Skeletal muscle satellite cell (primary cell): ENCODE measurements around the gene TICRR.

Experiments used
- H3K27me3 ChIP-seq: 2 replicates; pipeline ENCODE4 v1.7.0; 2013; ENCODE audit warnings: low read length; ENCODE audit not compliant: control insufficient read depth, insufficient read depth
- H3K36me3 ChIP-seq: 2 replicates; pipeline ENCODE4 v1.7.0; 2013; ENCODE audit warnings: mild to moderate bottlenecking, control low read depth, low read length; ENCODE audit not compliant: insufficient read depth
- H3K4me1 ChIP-seq: 2 replicates; pipeline ENCODE4 v1.7.0; 2013; ENCODE audit warnings: low read length; ENCODE audit not compliant: control insufficient read depth, insufficient read depth
- H3K4me2 ChIP-seq: 2 replicates; pipeline ENCODE4 v1.7.0; 2013; ENCODE audit warnings: mild to moderate bottlenecking, low read length
- H3K4me3 ChIP-seq: 2 replicates; pipeline ENCODE4 v1.7.0; 2013; ENCODE audit warnings: low read length
- H3K9ac ChIP-seq: 2 replicates; pipeline ENCODE4 v1.7.0; 2013; ENCODE audit warnings: mild to moderate bottlenecking, low read depth, low read length, moderate library complexity
- H3K9me3 ChIP-seq: replicated peaks from 2 replicates; pipeline ENCODE4 v1.7.0; 2013; ENCODE audit warnings: mild to moderate bottlenecking, control low read depth, low read length

The TICRR gene

DNA sequence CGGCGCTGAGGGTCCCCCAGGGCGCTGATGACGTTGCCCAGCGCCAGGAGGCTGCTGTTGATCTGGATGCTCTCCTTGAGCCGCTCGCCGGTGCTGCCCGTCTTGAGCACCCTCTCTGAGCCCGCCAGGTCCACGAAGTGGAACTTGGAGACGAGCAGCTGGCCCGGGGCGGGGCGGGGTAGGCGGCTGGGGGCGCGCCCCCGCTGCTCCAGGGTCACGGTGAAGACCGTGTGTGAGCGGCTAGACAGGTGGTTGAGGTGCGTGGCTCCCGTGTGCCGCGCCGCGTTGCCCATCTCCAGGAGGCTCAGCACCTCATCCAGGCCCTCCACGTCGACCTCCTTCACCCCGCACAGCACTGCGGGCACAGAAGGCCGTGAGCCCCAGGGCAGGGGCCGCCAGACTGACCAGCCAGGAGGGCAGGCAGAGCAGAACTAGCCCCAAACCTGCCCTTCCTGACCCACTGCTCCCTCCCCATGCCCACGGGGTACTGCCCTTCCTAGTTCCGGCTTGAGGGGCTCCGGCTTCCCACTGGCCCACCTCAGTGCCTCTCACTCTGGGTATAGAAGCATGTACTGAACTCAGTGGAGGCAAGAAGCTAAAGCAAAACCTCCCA lies 73.8 kb downstream of the TICRR start:
- no peak overlapping the region for H3K4me2 ChIP-seq
- H3K9ac ChIP-seq: no peak overlapping the region
- peaks cover 31% of the 10 kb centered on the region for H3K36me3 ChIP-seq
- H3K4me3 ChIP-seq: no peak overlapping the region
- H3K27me3 ChIP-seq: no peaks in the 10 kb centered on the region
- H3K4me1 ChIP-seq: peaks cover 5% of the 10 kb centered on the region
- no peaks in the 10 kb centered on the region for H3K9me3 ChIP-seq

DNA sequence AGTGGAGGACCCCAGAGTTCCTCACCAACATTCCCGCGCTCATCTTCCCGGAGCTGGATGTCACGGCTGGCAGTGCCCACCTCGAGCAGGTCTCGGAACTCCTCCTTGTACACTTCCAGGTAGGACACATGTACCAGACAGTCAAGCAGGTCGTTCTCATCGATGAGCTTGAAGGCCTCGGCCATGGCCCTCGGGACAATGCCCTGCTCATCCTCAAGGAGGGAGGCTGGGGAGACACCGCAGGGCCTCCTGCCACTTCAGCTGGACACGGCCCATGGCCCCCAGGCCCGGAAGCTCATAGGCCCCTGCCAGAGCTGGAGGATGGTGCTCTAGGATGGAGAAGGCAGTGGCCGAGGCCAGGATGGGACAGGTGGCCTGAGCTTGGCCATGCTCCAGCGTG lies 74.4 kb downstream of the TICRR start:
- H3K4me2 ChIP-seq: no peak overlapping the region
- H3K36me3 ChIP-seq: peaks cover 29% of the 10 kb centered on the region
- H3K27me3 ChIP-seq: no peaks in the 10 kb centered on the region
- no peak overlapping the region for H3K4me3 ChIP-seq
- peaks cover 9% of the 10 kb centered on the region for H3K4me1 ChIP-seq
- no peak overlapping the region for H3K9ac ChIP-seq
- H3K9me3 ChIP-seq: no peaks in the 10 kb centered on the region

DNA sequence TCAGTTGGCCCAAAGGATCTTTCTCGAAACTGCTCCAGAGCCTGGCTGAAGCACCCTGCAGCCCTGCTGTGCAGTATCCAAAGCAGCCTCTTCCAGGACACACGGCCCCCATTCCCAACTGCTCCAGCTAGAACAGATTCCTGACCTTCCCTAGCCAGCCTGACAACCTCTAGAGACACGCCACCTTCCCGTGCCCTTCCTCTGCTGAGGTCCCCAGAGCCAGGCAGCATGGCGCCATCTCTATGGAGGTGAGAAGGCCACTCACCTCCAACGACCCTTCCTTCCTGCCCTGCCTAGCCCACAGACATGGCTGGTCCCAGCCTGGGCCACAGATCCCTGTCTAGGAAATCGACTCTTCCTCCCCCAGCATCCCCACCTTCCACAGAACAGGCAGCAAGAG lies 76.9 kb downstream of the TICRR start:
- peaks cover 17% of the 10 kb centered on the region for H3K36me3 ChIP-seq
- no peak overlapping the region for H3K9ac ChIP-seq
- H3K4me2 ChIP-seq: no peak overlapping the region
- H3K9me3 ChIP-seq: no peaks in the 10 kb centered on the region
- H3K4me1 ChIP-seq: peaks cover 22% of the 10 kb centered on the region
- no peaks in the 10 kb centered on the region for H3K27me3 ChIP-seq
- no peak overlapping the region for H3K4me3 ChIP-seq

DNA sequence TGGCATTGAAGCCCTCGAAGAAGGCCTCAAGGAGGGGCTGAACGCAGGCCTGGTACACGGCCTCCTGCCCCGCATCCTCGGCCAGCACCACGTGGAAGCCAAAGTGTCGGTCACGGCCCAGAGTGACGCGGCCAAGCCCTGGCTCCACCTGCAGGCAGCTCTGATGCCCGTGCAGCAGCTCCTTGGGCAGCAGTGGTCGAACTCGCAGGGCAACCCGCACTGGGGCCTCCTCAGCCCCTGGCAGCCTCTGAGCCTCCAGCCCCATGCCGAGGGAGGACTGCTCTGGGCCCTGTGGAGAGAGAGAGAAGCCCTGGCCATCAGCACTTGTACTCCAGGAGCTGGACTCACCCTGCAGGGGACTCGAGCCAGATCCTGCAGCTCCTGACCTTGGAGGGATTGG lies 77.4 kb downstream of the TICRR start:
- Histone ChIP-seq H3K9me3 (no peaks in the 10 kb centered on the region), H3K4me3 (no peak overlapping the region), H3K4me1 (peaks cover 22% of the 10 kb centered on the region), H3K4me2 (no peak overlapping the region), H3K27me3 (no peaks in the 10 kb centered on the region), H3K9ac (no peak overlapping the region), H3K36me3 (peaks cover 17% of the 10 kb centered on the region)

DNA sequence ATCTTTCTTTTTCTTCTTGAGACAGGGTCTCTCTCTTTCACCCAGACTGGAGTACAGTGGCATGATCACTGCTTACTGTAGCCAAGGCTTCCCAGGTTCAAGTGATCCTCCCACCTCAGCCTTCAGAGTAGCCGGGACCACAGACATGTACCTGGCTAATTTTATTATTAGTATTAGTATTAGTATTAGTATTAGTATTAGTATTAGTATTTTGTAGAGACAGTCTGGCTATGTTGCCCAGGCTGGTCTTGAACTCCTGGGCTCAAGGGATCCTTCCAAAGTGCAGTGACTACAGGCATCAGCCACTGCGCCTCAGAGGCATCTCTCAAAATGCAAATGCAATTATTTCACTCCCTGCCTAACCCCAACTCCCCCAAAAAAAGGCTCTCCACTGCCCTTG lies 78.3 kb downstream of the TICRR start:
- Histone ChIP-seq H3K9ac (no peak overlapping the region), H3K4me1 (peaks cover 22% of the 10 kb centered on the region), H3K27me3 (no peaks in the 10 kb centered on the region), H3K4me3 (no peak overlapping the region), H3K9me3 (no peaks in the 10 kb centered on the region), H3K36me3 (peaks cover 14% of the 10 kb centered on the region), H3K4me2 (no peak overlapping the region)

DNA sequence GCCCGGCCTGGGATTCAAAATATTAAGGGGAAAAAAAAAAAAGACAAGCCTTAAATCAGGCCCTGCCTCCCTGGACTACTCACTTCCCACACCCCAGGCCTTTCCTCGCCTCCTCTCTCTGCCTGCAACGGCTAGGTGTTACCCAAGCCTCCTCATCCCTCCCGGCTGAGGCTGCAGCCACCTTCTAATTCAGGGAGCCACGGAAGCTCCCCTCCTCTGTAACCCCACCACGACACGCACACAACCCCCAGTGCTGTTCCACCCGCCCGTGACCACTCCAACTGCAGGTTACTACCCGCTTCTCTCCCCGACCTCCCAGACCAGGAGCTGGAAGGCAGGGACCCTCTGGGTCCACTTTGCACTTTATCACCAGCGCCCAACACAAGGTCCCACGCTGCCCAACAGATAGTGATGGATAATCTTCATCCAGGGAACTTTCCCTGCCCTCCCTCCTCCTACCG lies 79.1 kb downstream of the TICRR start:
- Histone ChIP-seq H3K4me1 (peaks cover 22% of the 10 kb centered on the region), H3K36me3 (peaks cover 12% of the 10 kb centered on the region), H3K4me3 (peak overlapping the region; percentile 78), H3K9me3 (no peaks in the 10 kb centered on the region), H3K4me2 (peak overlapping the region; percentile 92), H3K9ac (peak overlapping the region; percentile 91), H3K27me3 (no peaks in the 10 kb centered on the region)

DNA sequence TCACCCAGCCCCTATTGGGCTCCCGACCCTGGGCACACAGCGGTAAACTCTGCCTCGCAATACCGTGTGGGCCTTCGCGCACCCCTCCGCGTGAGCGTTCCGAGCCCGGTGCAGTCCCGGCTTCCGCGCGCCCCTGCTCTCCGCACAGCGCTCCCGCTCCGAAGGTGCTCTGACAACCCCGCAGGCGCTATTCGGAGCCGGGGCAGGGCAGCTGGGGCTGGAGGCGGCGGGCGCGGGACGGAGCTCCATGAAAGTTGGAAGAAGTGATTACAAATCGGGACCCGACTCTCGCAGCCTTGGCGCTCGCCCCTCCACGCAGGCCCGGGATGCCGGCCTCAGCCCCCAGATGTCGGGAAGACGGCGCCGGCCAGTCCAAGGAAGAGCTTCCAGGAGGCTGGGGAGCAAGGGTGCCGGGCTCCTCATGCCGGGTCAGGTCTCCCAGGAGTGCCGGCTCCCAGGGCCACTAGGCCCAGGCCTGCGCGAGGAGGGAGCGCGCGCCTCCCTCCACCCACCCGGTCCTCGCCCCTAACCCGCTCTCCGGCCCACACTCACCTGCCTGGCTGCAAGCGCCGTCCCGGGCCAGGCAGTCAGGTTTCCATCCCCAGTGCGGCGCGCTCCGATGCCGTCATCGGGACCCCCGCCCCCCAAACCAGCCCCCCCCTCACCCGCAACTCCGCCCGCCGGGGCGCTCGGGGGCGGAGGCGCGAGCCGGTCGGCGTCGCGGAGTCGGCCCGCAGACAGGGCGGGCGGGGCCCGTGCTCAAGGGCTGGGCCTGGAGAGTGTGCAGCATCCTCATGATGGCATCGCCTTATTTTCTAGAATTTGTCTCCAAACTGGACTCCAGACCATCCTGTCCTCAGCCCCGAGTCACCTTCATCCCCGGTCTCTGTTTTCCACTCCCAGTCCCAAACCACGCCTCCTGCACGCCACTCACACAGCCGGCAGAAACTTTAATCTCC lies 79.9 kb downstream of the TICRR start, which contains the start of gene KIF7:
Gene KIF7, minus strand, starts transcription at position 621 of the 959 bp plus-strand sequence. CDS start 2,537 bp downstream, outside the sequence.
- peak within 1 kb of the TSS; percentile 91 for H3K9ac ChIP-seq
- H3K36me3 ChIP-seq: peaks cover 6% of the 10 kb centered on the region
- H3K27me3 ChIP-seq: no peaks in the 10 kb centered on the region
- H3K4me2 ChIP-seq: peak within 1 kb of the TSS; percentile 92
- peak within 1 kb of the TSS; percentile 78 for H3K4me3 ChIP-seq
- H3K9me3 ChIP-seq: no peaks in the 10 kb centered on the region
- peaks cover 22% of the 10 kb centered on the region for H3K4me1 ChIP-seq

DNA sequence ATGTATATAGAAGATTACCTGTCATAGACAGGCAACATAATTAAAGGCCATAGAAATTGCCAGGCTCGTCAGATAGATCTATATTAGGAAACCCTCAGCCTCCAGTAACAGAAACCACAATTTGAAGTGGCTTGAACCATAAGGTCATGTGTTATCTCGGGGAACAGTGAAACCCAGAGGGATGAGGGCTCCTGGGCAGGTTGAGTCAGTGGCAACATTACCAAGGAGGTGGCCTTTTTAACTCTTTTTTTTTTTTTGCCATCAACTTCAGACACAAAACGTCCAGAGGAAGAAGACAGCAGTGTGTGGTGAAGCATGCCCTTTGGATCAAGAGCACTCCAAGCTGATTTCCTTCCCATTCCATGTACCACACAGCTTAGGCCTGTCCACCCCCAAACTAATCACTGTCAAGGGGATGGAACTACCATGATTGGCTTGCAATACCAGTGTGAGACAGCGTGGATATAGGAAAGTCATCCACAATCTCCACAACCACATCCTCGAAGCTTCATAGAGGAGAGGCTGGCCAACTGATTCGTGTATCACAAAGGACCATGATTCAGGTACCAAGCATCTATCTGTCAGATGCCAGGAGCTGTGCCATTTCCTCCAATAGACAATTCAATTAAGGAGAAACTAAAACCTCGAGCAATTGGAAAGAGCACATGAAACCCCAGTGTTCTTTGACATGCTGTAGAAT lies 81.0 kb downstream of the TICRR start:
- Histone ChIP-seq H3K4me2 (no peak overlapping the region), H3K9me3 (no peaks in the 10 kb centered on the region), H3K4me3 (no peak overlapping the region), H3K36me3 (peaks cover 5% of the 10 kb centered on the region), H3K4me1 (peaks cover 22% of the 10 kb centered on the region), H3K27me3 (no peaks in the 10 kb centered on the region), H3K9ac (no peak overlapping the region)

DNA sequence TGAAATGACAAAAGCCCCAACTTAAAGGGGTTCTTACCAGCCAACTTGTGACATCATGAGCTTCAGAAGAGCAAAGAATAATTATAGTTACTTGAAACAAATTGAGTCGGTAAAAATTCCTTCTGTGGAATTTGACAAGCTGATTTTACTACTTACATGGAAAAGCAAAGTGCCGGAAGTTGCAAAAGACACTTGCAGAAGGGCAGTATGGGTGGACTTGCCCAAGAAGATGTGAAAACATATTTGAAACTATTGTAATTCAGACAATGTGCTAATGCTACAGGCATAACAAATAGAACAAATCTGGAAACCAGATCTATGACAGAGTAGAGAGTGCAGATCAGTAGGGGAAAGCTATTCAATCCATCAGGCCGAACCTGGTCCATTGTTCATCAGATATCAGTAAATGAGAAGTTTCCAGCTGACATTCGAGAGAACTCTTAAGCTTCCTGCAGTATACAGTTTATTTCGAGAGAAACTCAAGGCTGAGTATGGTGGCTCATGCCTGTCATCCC lies 82.5 kb downstream of the TICRR start:
- Histone ChIP-seq H3K4me1 (peaks cover 30% of the 10 kb centered on the region), H3K27me3 (no peaks in the 10 kb centered on the region), H3K9me3 (no peaks in the 10 kb centered on the region)

DNA sequence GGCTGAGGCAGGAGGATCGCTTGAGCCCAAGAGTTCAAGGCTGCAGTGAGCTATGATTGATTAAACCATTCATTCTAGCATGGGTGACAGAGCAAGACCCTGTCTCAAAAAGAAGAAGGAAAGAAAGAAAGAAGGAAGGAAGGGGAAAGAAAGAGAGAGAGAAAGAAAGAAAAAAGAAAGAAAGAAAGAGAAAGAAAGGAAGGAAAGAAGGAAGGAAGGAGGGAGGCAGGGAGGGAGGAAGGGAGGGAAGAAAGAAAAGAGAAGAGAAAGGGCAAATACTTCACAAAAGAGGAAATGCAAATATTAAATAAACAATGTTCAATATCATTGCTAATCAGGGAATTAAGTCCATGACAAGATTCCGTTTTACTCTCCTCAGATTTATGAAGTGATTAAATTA lies 84.0 kb downstream of the TICRR start:
- no peaks in the 10 kb centered on the region for H3K9me3 ChIP-seq
- H3K4me1 ChIP-seq: peaks cover 31% of the 10 kb centered on the region
- no peak overlapping the region for H3K9ac ChIP-seq
- H3K36me3 ChIP-seq: no peaks in the 10 kb centered on the region
- no peak overlapping the region for H3K4me3 ChIP-seq
- no peaks in the 10 kb centered on the region for H3K27me3 ChIP-seq
- H3K4me2 ChIP-seq: no peak overlapping the region

More for the DNA sequence above, 82.5 kb downstream of the TICRR start:
- H3K4me3 ChIP-seq: no peak overlapping the region
- H3K9ac ChIP-seq: no peak overlapping the region
- no peak overlapping the region for H3K4me2 ChIP-seq
- H3K36me3 ChIP-seq: no peaks in the 10 kb centered on the region

DNA sequence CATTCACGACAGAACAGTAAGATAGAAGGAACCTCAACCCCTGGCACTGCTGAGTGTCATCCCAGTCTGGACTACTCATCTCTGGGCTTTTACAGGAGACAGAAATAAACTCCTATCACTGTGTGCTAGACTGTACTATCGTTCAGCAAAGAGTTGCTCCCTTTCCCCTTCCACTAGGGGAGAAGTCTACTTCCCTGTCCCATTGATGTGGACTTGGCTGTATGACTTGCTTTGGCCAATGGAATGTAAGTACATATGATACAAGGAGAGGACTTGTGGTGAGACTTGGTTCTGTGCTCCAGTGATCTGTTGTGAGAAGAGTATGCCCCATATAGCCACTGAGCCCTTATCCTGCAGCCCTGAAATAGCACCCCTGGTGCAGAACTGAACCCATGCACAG lies 85.3 kb downstream of the TICRR start:
- peaks cover 37% of the 10 kb centered on the region for H3K4me1 ChIP-seq
- no peaks in the 10 kb centered on the region for H3K27me3 ChIP-seq
- H3K9me3 ChIP-seq: no peaks in the 10 kb centered on the region
- H3K36me3 ChIP-seq: no peaks in the 10 kb centered on the region
- no peak overlapping the region for H3K9ac ChIP-seq
- no peak overlapping the region for H3K4me3 ChIP-seq
- no peak overlapping the region for H3K4me2 ChIP-seq
